ENCODE measurements around the gene ZBTB16.

- no peak for TF ChIP-seq CTCF (IDR thresholded peaks at IDR 0.05; ENCODE audit: insufficient read depth, low read length)
- TF ChIP-seq POLR2AphosphoS5 (IDR thresholded peaks at IDR 0.05; ENCODE audit: low read depth), result no peak
- TF ChIP-seq REST (IDR thresholded peaks at IDR 0.05; ENCODE audit: insufficient replicate concordance, low read depth), result no peak
- TF ChIP-seq SPI1 (IDR thresholded peaks at IDR 0.05; ENCODE audit: borderline replicate concordance, low read depth), result no peak
These were observed 8.8 kb downstream of the ZBTB16 start for GRCh38 chr11:114068327-114068726.

Data from HL-60 (cell line).